ENCODE results near the gene FCHSD1.
"Not testable (repeated sequence)": the region's sequence is repeated elsewhere in the genome, so short reads cannot be mapped to it uniquely, and the experiment has no call there.

FCHSD1 gene

GRCh38 chr5:141615991-141616720 lies 35.1 kb downstream of the FCHSD1 start:
- no peak for FAIRE-seq

- no peak for FAIRE-seq
Observed at GRCh38 chr5:141613344-141613743, 37.9 kb downstream of the FCHSD1 start.

DNA sequence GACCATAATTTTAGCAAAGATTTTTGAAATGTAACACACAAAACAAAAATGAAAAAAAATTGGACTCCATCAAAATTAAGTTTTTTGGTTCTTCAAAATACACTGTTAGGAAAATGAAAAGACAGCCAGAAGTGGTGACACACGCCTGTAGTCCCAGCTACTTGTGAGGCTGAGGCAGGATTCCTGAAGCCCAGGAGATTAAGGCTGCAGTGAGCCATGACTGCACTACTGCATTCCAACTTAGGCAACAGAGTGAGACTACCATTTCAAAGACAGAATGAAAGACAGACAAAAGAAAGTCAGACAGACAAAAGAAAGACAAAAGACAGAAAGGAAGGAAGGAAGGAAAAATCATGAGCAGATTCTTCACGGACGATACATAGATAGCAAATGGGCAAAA lies 39.9 kb downstream of the FCHSD1 start:
- FAIRE-seq = no peak

GRCh38 chr5:141609921-141610320 lies 41.3 kb downstream of the FCHSD1 start:
- not testable (repeated sequence) for FAIRE-seq

DNA sequence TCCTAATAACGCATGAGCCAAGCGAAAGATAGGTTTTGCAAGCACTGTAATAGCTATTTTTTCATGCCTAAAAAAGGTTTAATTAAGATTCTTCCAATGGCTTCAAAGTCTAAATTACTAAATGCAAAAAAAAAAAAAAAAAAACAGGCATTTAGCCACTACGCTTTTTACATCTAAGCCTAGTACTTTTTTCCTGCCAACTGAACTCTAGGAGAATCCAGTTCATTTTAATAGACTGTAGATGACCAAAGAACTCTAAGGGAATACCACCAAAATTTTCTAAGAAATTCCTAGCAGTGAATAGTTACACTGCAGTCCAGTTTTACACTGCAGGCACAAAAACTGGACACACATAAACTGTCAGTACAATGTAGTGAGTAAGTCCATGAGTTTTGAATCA lies 42.2 kb downstream of the FCHSD1 start:
- FAIRE-seq = no peak

GRCh38 chr5:141608557-141608956 lies 42.7 kb downstream of the FCHSD1 start:
- FAIRE-seq = no peak

- FAIRE-seq = no peak
Observed at GRCh38 chr5:141608046-141608445, 43.2 kb downstream of the FCHSD1 start.

- FAIRE-seq = no peak
Observed at GRCh38 chr5:141605523-141606277, 45.5 kb downstream of the FCHSD1 start.

- FAIRE-seq = no peak
Observed at GRCh38 chr5:141603923-141604717, 47.1 kb downstream of the FCHSD1 start.

- no peak for FAIRE-seq
Observed at GRCh38 chr5:141602606-141603005, 48.6 kb downstream of the FCHSD1 start.

- no peak for FAIRE-seq
Observed at GRCh38 chr5:141598391-141599345, 52.5 kb downstream of the FCHSD1 start.

GRCh38 chr5:141597814-141598213 lies 53.4 kb downstream of the FCHSD1 start:
- FAIRE-seq = no peak

DNA sequence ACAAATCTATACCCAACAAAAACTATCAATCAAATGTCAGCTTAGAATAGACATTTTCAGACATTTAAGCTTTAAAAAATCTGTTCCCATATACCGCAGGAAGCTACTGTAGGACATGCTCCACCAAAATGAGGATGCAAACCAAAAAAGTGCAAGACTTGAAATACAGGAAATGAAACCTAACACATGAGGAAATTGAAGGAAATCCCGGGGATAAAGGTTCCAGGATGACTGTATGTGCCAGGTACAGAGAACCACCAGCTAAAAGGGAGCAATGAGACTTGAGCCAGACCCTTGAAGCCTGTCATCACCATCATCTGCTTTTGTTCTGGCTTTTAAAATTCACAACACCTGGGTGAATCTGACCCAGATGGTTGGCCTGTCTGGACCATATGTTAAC lies 53.8 kb downstream of the FCHSD1 start:
- FAIRE-seq = no peak

DNA sequence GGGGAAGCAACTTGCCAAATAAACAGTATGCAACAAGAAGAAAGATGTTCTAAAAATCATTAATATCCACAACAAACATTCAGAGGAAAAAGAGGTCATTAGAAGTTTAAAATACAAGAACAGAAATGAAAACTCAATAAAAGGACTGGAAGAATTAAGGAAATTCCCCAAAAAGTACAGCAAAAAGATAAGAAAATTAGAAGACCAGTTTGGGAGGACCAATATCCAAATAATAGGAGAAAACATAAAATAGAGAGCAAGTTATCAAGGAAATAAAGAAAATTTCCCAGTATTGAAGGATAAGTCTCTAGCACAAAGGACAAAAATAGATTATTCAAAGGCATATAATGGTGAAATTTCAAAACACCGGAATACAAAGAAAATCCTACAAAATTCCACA lies 54.4 kb downstream of the FCHSD1 start:
- FAIRE-seq = no peak

DNA sequence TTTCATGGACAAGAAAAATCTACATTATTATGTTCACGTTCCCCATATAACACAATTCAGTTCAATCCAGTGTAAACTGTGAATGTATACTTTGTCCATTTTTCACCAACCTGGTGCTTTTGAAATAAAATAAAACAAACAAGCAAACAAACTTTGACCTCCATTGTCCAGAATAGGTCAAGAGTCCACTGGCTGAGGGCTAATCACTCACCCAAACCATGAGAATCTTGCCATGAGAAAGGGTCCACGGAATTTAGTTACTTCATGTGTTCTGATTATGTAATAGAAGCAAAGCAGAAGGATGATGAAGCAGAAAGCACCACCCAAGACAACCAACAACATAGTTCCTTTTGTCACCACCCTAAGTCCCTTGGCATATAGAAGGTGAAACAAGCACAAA lies 61.1 kb downstream of the FCHSD1 start:
- FAIRE-seq = no peak

Measured in A204.1 (cell line).